ENCODE data around the gene ELOVL2. TPM values are rescaled to one million over a fixed set of nuclear protein-coding genes. Genes with fewer than 3 reads are reported as not detected.
"Not testable (repeated sequence)": the region's sequence is repeated elsewhere in the genome, so short reads cannot be mapped to it uniquely, and the experiment has no call there.

The ELOVL2 gene
- total and polyA plus RNA-seq, 2 donors, result 0.76 to 0.91 TPM

DNA sequence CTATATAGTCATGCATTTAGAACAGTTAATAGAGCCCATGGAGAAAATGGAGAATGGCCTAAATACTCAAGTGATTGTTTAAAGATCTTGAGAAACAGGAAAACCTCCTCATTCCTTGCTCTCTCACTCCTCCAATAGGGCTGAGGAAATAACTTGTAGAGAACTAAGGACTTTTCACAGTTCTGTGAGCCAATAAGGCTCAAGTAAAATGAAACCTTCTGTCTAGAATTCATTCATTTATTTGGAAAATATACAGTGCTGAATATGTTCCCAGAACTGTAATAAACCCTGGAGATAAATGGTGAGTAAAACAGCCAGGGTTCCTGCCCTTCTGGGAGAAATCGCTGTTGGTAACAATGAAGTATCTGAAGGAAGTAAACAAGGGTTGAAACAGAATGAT is 35.3 kb downstream of the ELOVL2 start:
- no peak for DNase-seq (ENCODE audit: low read depth in 6 of 9, low spot score in 9 of 9)
- Histone ChIP-seq H3K4me3 (ENCODE audit: low read length in 2 of 2) (no peak overlapping the region), H3K27ac (ENCODE audit: low read depth in 1 of 2, low read length in 1 of 2) (no peak overlapping the region), H3K27me3 (ENCODE audit: control insufficient read depth in 2 of 2, insufficient read depth in 1 of 2, low read length in 1 of 2) (no peaks in the 10 kb centered on the region), H3K4me1 (ENCODE audit: control insufficient read depth in 2 of 2, insufficient read depth in 2 of 2, low read length in 2 of 2) (no peaks in the 10 kb centered on the region), H3K9me3 (ENCODE audit: control insufficient read depth in 2 of 2, insufficient read depth in 1 of 2, low read length in 1 of 2) (no peaks in the 10 kb centered on the region), H3K36me3 (ENCODE audit: control insufficient read depth in 2 of 2, insufficient read depth in 2 of 2, low read length in 1 of 2) (no peaks in the 10 kb centered on the region)
- 96% methylated on average over 1 of the region's 1 CpG for WGBS

DNA sequence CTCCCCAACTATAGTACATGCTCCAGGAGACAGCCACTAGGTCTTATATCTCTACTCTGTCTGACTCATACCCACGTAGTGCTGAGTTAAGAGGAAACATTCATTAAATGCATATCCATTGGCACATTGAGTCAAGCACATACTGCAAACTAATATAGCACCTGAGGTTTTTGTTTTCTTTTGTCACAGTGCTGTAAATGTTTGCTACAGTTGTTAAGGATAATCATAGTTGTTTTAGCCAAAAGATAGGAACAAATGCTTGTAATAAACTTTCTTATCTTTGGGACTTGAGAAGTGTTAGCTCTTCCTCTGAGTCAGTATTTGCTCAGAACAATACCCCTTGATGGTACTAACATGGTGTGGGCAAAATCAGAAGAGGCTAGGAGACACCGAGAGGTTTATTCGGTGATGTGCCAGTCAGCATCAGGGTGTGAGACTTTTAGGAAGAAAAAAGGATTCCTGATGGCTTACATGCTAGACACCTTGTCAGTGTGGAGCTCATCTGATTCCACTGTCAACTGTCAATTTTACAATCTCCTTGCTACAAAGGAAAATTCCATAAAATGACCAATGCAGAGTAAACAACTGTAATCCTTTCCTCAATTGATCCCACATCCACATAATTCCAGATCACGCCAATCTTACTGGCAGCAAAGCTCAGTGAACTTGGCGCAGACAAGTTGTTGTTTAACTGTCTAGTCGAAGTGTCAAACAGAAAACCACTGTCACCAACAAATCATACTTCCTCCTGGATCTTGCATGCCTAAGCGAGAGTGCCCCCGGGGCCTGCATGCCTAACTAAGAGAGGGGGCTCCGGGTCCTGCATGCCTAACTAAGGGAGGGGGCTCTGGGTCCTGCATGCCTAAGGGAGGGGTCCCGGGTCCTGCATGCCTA is 36.1 kb downstream of the ELOVL2 start:
- H3K27ac ChIP-seq (ENCODE audit: low read depth in 1 of 2, low read length in 1 of 2), result no peak overlapping the region
- no peaks in the 10 kb centered on the region for H3K27me3 ChIP-seq (ENCODE audit: control insufficient read depth in 2 of 2, insufficient read depth in 1 of 2, low read length in 1 of 2)
- no peaks in the 10 kb centered on the region for H3K36me3 ChIP-seq (ENCODE audit: control insufficient read depth in 2 of 2, insufficient read depth in 2 of 2, low read length in 1 of 2)
- 91% methylated on average over 10 of the region's 10 CpGs for WGBS
- no peaks in the 10 kb centered on the region for H3K9me3 ChIP-seq (ENCODE audit: control insufficient read depth in 2 of 2, insufficient read depth in 1 of 2, low read length in 1 of 2)
- DNase-seq (ENCODE audit: low read depth in 6 of 9, low spot score in 9 of 9), result no peak
- no peaks in the 10 kb centered on the region for H3K4me1 ChIP-seq (ENCODE audit: control insufficient read depth in 2 of 2, insufficient read depth in 2 of 2, low read length in 2 of 2)
- H3K4me3 ChIP-seq (ENCODE audit: low read length in 2 of 2), result no peak overlapping the region

DNA sequence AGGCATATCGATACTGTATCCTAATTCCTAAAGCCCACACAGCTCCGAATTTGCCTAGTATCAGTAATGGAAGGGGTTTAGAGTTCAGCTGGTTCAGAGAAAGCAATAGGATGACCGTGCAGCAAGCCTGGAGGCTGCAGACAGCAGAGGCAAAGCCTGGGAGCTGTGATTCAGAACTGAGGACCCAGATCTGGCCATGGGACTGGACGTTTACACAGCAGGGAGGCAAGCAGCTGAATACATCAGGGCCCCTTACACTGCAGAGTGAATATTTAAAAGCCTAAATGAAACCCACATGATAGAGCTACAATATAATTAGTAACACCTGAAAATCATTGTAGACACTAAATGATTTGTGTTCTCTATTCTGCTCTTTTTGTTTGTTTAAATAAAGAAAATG is 38.0 kb downstream of the ELOVL2 start:
- Histone ChIP-seq H3K27me3 (ENCODE audit: control insufficient read depth in 2 of 2, insufficient read depth in 1 of 2, low read length in 1 of 2) (peaks cover 0 to 4% of the 10 kb centered on the region in 2 donors), H3K4me1 (ENCODE audit: control insufficient read depth in 2 of 2, insufficient read depth in 2 of 2, low read length in 2 of 2) (no peaks in the 10 kb centered on the region), H3K9me3 (ENCODE audit: control insufficient read depth in 2 of 2, insufficient read depth in 1 of 2, low read length in 1 of 2) (no peaks in the 10 kb centered on the region), H3K36me3 (ENCODE audit: control insufficient read depth in 2 of 2, insufficient read depth in 2 of 2, low read length in 1 of 2) (no peaks in the 10 kb centered on the region), H3K4me3 (ENCODE audit: low read length in 2 of 2) (no peak overlapping the region), H3K27ac (ENCODE audit: low read depth in 1 of 2, low read length in 1 of 2) (no peak overlapping the region)
- 88% methylated on average over 4 of the region's 4 CpGs for WGBS
- DNase-seq (ENCODE audit: low read depth in 6 of 9, low spot score in 9 of 9), result no peak

DNA sequence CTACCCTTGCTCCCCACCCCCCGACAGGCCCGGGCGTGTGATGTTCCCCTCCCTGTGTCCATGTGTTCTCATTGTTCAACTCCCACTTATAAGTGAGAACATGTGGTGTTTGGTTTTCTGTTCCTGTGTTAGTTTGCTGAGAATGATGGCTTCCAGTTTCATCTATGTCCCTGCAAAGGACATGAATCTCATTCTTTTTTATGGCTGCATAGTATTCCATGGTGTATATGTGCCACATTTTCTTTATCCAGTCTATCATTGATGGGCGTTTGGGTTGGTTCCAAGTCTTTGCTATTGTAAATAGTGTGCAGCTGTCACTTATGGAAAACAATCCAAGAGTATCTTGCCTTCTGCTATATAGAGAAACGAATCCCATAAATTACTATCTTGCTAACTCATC is 40.8 kb downstream of the ELOVL2 start:
- not testable (repeated sequence) for H3K4me3 ChIP-seq (ENCODE audit: low read length in 2 of 2); H3K27me3 ChIP-seq (ENCODE audit: control insufficient read depth in 2 of 2, insufficient read depth in 1 of 2, low read length in 1 of 2); DNase-seq (ENCODE audit: low read depth in 6 of 9, low spot score in 9 of 9); H3K4me1 ChIP-seq (ENCODE audit: control insufficient read depth in 2 of 2, insufficient read depth in 2 of 2, low read length in 2 of 2); H3K36me3 ChIP-seq (ENCODE audit: control insufficient read depth in 2 of 2, insufficient read depth in 2 of 2, low read length in 1 of 2); H3K27ac ChIP-seq (ENCODE audit: low read depth in 1 of 2, low read length in 1 of 2); H3K9me3 ChIP-seq (ENCODE audit: control insufficient read depth in 2 of 2, insufficient read depth in 1 of 2, low read length in 1 of 2)
- WGBS, result 95% methylated on average over 5 of the region's 5 CpGs

DNA sequence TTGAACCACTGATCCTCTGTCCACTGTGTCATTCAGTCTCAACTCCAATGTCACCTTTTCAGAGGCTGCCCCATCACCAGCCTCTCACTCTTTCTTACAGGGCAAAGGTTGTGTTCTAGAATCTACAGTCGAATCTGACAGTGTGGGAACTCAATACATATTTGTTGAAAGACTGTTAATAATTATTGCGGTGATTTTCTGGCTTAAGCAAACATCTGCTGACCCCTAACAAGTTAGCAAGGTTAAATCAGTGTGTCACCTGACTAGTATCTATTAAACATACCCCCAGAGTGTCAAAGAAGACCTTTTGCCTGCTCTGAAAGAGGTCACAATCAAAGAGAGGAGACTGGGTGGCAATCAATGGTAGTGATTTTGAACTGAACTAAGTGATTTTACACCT is 41.9 kb downstream of the ELOVL2 start:
- DNase-seq (ENCODE audit: low read depth in 6 of 9, low spot score in 9 of 9), result no peak
- 94% methylated on average over 2 of the region's 2 CpGs for WGBS

DNA sequence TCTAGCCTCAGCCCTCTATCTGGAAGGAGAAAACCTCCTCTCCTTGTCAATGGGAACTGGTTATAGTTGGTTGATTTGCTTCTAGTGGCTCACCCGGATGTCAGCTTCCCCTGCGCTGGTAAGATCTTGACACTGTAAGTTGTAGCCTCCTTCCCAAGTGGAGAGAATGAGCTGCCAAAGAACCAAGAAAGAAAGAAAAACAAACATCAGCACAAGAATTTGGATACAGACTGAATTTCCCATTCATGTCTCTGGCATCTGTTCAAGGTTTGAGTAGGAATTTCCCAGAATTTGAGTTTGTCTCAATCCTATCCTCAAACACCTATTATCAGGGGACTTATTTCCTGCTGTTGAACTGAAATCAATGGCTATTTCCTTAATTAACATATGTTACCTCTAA is 44.1 kb downstream of the ELOVL2 start:
- Histone ChIP-seq H3K9me3 (ENCODE audit: control insufficient read depth in 2 of 2, insufficient read depth in 1 of 2, low read length in 1 of 2) (no peaks in the 10 kb centered on the region), H3K4me3 (ENCODE audit: low read length in 2 of 2) (no peak overlapping the region), H3K27ac (ENCODE audit: low read depth in 1 of 2, low read length in 1 of 2) (no peak overlapping the region), H3K27me3 (ENCODE audit: control insufficient read depth in 2 of 2, insufficient read depth in 1 of 2, low read length in 1 of 2) (peaks cover 0 to 4% of the 10 kb centered on the region in 2 donors), H3K4me1 (ENCODE audit: control insufficient read depth in 2 of 2, insufficient read depth in 2 of 2, low read length in 2 of 2) (no peaks in the 10 kb centered on the region), H3K36me3 (ENCODE audit: control insufficient read depth in 2 of 2, insufficient read depth in 2 of 2, low read length in 1 of 2) (no peaks in the 10 kb centered on the region)
- no peak for DNase-seq (ENCODE audit: low read depth in 6 of 9, low spot score in 9 of 9)
- 97% methylated on average over 2 of the region's 2 CpGs for WGBS

More for the DNA sequence above, 41.9 kb downstream of the ELOVL2 start:
- Histone ChIP-seq H3K36me3 (ENCODE audit: control insufficient read depth in 2 of 2, insufficient read depth in 2 of 2, low read length in 1 of 2) (no peaks in the 10 kb centered on the region), H3K9me3 (ENCODE audit: control insufficient read depth in 2 of 2, insufficient read depth in 1 of 2, low read length in 1 of 2) (no peaks in the 10 kb centered on the region), H3K27ac (ENCODE audit: low read depth in 1 of 2, low read length in 1 of 2) (no peak overlapping the region), H3K27me3 (ENCODE audit: control insufficient read depth in 2 of 2, insufficient read depth in 1 of 2, low read length in 1 of 2) (peaks cover 0 to 4% of the 10 kb centered on the region in 2 donors), H3K4me1 (ENCODE audit: control insufficient read depth in 2 of 2, insufficient read depth in 2 of 2, low read length in 2 of 2) (no peaks in the 10 kb centered on the region), H3K4me3 (ENCODE audit: low read length in 2 of 2) (no peak overlapping the region)

DNA sequence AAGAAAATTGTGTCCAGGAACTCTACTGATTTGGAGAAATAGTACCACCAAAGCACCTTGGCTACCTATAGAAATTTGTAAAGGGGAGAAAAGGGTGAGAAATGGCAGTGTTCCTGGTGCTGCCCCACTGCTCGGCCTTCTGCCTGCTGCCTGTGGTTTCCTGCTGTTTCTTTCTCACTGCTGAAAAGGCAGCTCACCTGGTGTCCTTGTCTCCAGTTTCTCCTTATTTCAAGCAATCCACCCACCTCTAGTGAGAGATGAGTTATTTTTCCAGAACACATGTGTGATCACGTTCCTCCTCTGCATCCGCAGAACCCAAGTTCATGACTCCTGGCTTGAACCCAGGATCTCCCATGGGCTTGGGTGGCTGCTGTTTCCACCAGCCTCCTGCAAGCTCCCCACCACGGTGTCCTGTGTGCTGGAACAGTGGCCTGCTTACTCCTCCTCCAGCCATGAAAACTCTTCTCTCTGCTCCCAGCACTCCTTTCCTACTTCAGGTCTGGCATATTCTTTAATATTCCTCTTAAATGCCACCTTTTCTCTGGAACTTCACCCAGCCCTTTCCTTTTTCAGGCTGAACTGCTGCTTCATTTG is 48.9 kb downstream of the ELOVL2 start:
- DNase-seq (ENCODE audit: low read depth in 6 of 9, low spot score in 9 of 9), result no peak
- H3K36me3 ChIP-seq (ENCODE audit: control insufficient read depth in 2 of 2, insufficient read depth in 2 of 2, low read length in 1 of 2), result no peaks in the 10 kb centered on the region
- 77% methylated on average over 4 of the region's 4 CpGs for WGBS
- H3K9me3 ChIP-seq (ENCODE audit: control insufficient read depth in 2 of 2, insufficient read depth in 1 of 2, low read length in 1 of 2), result no peaks in the 10 kb centered on the region
- H3K4me3 ChIP-seq (ENCODE audit: low read length in 2 of 2), result no peak overlapping the region
- H3K4me1 ChIP-seq (ENCODE audit: control insufficient read depth in 2 of 2, insufficient read depth in 2 of 2, low read length in 2 of 2), result no peaks in the 10 kb centered on the region
- no peaks in the 10 kb centered on the region for H3K27me3 ChIP-seq (ENCODE audit: control insufficient read depth in 2 of 2, insufficient read depth in 1 of 2, low read length in 1 of 2)
- H3K27ac ChIP-seq (ENCODE audit: low read depth in 1 of 2, low read length in 1 of 2), result no peak overlapping the region

DNA sequence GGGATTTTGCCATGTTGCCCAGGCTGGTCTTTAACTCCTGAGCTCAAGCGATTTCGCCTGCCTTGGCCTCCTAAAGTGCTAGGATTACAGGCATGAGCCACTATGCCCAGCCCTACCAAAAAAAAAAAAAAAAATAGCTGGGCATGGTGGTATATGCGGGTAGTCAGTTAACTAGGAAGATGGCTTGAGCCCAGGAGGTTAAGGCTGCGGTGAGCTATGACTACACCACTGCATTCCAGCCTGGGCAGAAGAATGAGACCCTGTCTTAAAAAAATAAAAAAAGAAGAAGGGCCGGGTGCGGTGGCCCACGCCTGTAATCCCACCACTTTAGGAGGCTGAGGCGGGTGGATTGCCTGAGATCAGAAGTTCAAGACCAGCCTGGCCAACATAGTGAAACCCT is 50.2 kb downstream of the ELOVL2 start:
- Histone ChIP-seq H3K27ac (ENCODE audit: low read depth in 1 of 2, low read length in 1 of 2) (no peak overlapping the region), H3K9me3 (ENCODE audit: control insufficient read depth in 2 of 2, insufficient read depth in 1 of 2, low read length in 1 of 2) (no peaks in the 10 kb centered on the region), H3K4me3 (ENCODE audit: low read length in 2 of 2) (no peak overlapping the region), H3K4me1 (ENCODE audit: control insufficient read depth in 2 of 2, insufficient read depth in 2 of 2, low read length in 2 of 2) (no peaks in the 10 kb centered on the region), H3K36me3 (ENCODE audit: control insufficient read depth in 2 of 2, insufficient read depth in 2 of 2, low read length in 1 of 2) (no peaks in the 10 kb centered on the region), H3K27me3 (ENCODE audit: control insufficient read depth in 2 of 2, insufficient read depth in 1 of 2, low read length in 1 of 2) (no peaks in the 10 kb centered on the region)
- WGBS, result 97% methylated on average over 8 of the region's 8 CpGs
- no peak for DNase-seq (ENCODE audit: low read depth in 6 of 9, low spot score in 9 of 9)

DNA sequence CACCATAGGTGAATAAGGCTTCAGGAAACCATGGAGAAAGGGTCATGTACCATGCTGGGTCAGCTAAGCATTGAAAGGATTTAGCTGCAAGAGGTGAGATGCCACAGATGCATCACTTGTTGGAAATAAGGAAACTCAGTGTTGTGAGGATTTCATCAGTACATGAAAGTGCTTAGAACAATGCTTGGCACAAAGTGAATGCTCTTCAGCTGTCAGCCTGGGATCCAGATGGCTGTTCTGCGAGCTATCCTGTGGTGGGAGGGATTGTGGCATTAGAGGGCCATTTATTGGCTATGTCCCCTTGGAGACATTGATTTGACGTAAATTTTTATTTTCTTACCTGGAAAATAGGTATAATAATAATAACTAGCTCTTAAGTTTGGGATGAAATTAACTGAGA is 53.0 kb downstream of the ELOVL2 start:
- 75% methylated on average over 2 of the region's 2 CpGs for WGBS
- no peaks in the 10 kb centered on the region for H3K9me3 ChIP-seq (ENCODE audit: control insufficient read depth in 2 of 2, insufficient read depth in 1 of 2, low read length in 1 of 2)
- H3K36me3 ChIP-seq (ENCODE audit: control insufficient read depth in 2 of 2, insufficient read depth in 2 of 2, low read length in 1 of 2), result no peaks in the 10 kb centered on the region
- no peak overlapping the region for H3K27ac ChIP-seq (ENCODE audit: low read depth in 1 of 2, low read length in 1 of 2)
- no peak overlapping the region for H3K4me3 ChIP-seq (ENCODE audit: low read length in 2 of 2)
- H3K4me1 ChIP-seq (ENCODE audit: control insufficient read depth in 2 of 2, insufficient read depth in 2 of 2, low read length in 2 of 2), result no peaks in the 10 kb centered on the region
- H3K27me3 ChIP-seq (ENCODE audit: control insufficient read depth in 2 of 2, insufficient read depth in 1 of 2, low read length in 1 of 2), result no peaks in the 10 kb centered on the region
- no peak for DNase-seq (ENCODE audit: low read depth in 6 of 9, low spot score in 9 of 9)

Measured in thymus (tissue), 11 donors.